Muscle layer of colon (tissue), 2 donors: ENCODE data around the gene CRY1.

Experiments
- H3K27ac ChIP-seq: one replicate; pipeline ENCODE4 v1.7.0; 2013; ENCODE audit warnings: low read depth, mild to moderate bottlenecking, low read length, moderate library complexity
- H3K27me3 ChIP-seq, 2 donors: one replicate each; pipeline ENCODE4 v1.7.0; 2013; ENCODE audit warnings: low read length in 2 of 2, mild to moderate bottlenecking in 2 of 2; ENCODE audit not compliant: insufficient read depth in 2 of 2, control insufficient read depth in 1 of 2
- H3K36me3 ChIP-seq: one replicate; pipeline ENCODE4 v1.7.0; 2013; ENCODE audit warnings: mild to moderate bottlenecking, low read length; ENCODE audit not compliant: insufficient read depth
- H3K4me1 ChIP-seq: one replicate; pipeline ENCODE4 v1.7.0; 2013; ENCODE audit warnings: mild to moderate bottlenecking, low read length; ENCODE audit not compliant: insufficient read depth
- H3K4me3 ChIP-seq, 2 donors: one replicate each; pipeline ENCODE4 v1.7.0; 2013; ENCODE audit warnings: low read length in 2 of 2, low read depth in 1 of 2, mild to moderate bottlenecking in 1 of 2, moderate library complexity in 1 of 2
- H3K9ac ChIP-seq: one replicate; pipeline ENCODE4 v1.7.0; 2013; ENCODE audit warnings: low read length
- H3K9me3 ChIP-seq: one replicate; pipeline ENCODE4 v1.7.0; 2013; ENCODE audit warnings: mild to moderate bottlenecking, low read length
- donor health status: abdominal sarcoma.
- donor health status: Adenocarcinoma of cecum.

The CRY1 gene

GRCh38 chr12:106954462-106955376, 138.6 kb downstream of the CRY1 start:
- H3K9ac ChIP-seq = peak overlapping the region; percentile 47
- no peaks in the 10 kb centered on the region for H3K9me3 ChIP-seq
- peaks cover 24% of the 10 kb centered on the region for H3K4me1 ChIP-seq
- no peaks in the 10 kb centered on the region for H3K27me3 ChIP-seq
- H3K4me3 ChIP-seq = peak overlapping the region; percentile 60 to 97
- H3K27ac ChIP-seq = peak overlapping the region; percentile 95
- no peaks in the 10 kb centered on the region for H3K36me3 ChIP-seq

GRCh38 chr12:106953352-106954250, 139.7 kb downstream of the CRY1 start:
- no peaks in the 10 kb centered on the region for H3K36me3 ChIP-seq
- no peak overlapping the region for H3K27ac ChIP-seq

GRCh38 chr12:106950591-106950990, 142.8 kb downstream of the CRY1 start:
- Histone ChIP-seq H3K27ac (no peak overlapping the region), H3K36me3 (no peaks in the 10 kb centered on the region), H3K9me3 (no peaks in the 10 kb centered on the region), H3K27me3 (no peaks in the 10 kb centered on the region), H3K9ac (no peak overlapping the region), H3K4me3 (no peak overlapping the region), H3K4me1 (peaks cover 11% of the 10 kb centered on the region)

More at GRCh38 chr12:106953352-106954250, 139.7 kb downstream of the CRY1 start:
- Histone ChIP-seq H3K27me3 (no peaks in the 10 kb centered on the region), H3K4me1 (peaks cover 20% of the 10 kb centered on the region), H3K4me3 (no peak overlapping the region), H3K9ac (no peak overlapping the region), H3K9me3 (no peaks in the 10 kb centered on the region)

- Histone ChIP-seq H3K9ac (no peak overlapping the region), H3K9me3 (no peaks in the 10 kb centered on the region), H3K4me1 (no peaks in the 10 kb centered on the region), H3K27me3 (no peaks in the 10 kb centered on the region), H3K36me3 (no peaks in the 10 kb centered on the region), H3K4me3 (no peak overlapping the region), H3K27ac (no peak overlapping the region)
These were observed 145.9 kb downstream of the CRY1 start for GRCh38 chr12:106947461-106947860.

- Histone ChIP-seq H3K4me1 (no peaks in the 10 kb centered on the region), H3K9ac (no peak overlapping the region), H3K27me3 (no peaks in the 10 kb centered on the region), H3K9me3 (no peaks in the 10 kb centered on the region), H3K4me3 (no peak overlapping the region), H3K27ac (no peak overlapping the region), H3K36me3 (no peaks in the 10 kb centered on the region)
These were observed 148.0 kb downstream of the CRY1 start for GRCh38 chr12:106945261-106945851.

- Histone ChIP-seq H3K27ac (no peak overlapping the region), H3K4me3 (no peak overlapping the region), H3K36me3 (no peaks in the 10 kb centered on the region), H3K27me3 (no peaks in the 10 kb centered on the region), H3K9me3 (no peaks in the 10 kb centered on the region), H3K4me1 (no peaks in the 10 kb centered on the region), H3K9ac (no peak overlapping the region)
These were observed 150.6 kb downstream of the CRY1 start for GRCh38 chr12:106942775-106943174.

GRCh38 chr12:106941481-106942156, 151.7 kb downstream of the CRY1 start:
- Histone ChIP-seq H3K9ac (no peak overlapping the region), H3K9me3 (no peaks in the 10 kb centered on the region)

More at GRCh38 chr12:106941481-106942156, 151.7 kb downstream of the CRY1 start:
- Histone ChIP-seq H3K27me3 (no peaks in the 10 kb centered on the region), H3K27ac (no peak overlapping the region), H3K4me3 (no peak overlapping the region), H3K36me3 (no peaks in the 10 kb centered on the region), H3K4me1 (no peaks in the 10 kb centered on the region)
